HEK293 (cell line): Measurements from ENCODE around the gene SLC6A3.

ENCODE experiments used
- CTCF ChIP-seq: fragments of 450-650 bp; formaldehyde crosslinking; IDR thresholded peaks from 2 replicates; pipeline ENCODE4 v1.5.1; 2016; ENCODE audit warnings: missing biosample characterization, missing genetic modification characterization
- ZBTB7A ChIP-seq: fragments of 450-650 bp; formaldehyde crosslinking; IDR thresholded peaks from 2 replicates; pipeline ENCODE4 v1.5.1; 2016; ENCODE audit warnings: low read depth, missing biosample characterization, missing genetic modification characterization
- ZNF174 ChIP-seq: fragments of 450-650 bp; formaldehyde crosslinking; IDR thresholded peaks from 2 replicates; pipeline ENCODE4 v1.5.0; 2017; ENCODE audit warnings: missing biosample characterization, mild to moderate bottlenecking, missing genetic modification characterization
- ZNF292 ChIP-seq: fragments of 450-650 bp; formaldehyde crosslinking; IDR thresholded peaks from 2 replicates; pipeline ENCODE4 v1.5.1; 2016; ENCODE audit warnings: low read depth, missing biosample characterization, missing genetic modification characterization, borderline replicate concordance
- ZNF362 ChIP-seq: fragments of 450-650 bp; formaldehyde crosslinking; IDR thresholded peaks from 2 replicates; pipeline ENCODE4 v1.5.1; 2016; ENCODE audit warnings: missing biosample characterization, missing genetic modification characterization
- ZNF777 ChIP-seq: fragments of 450-650 bp; formaldehyde crosslinking; IDR thresholded peaks from 2 replicates; pipeline ENCODE4 v1.5.1; 2017; ENCODE audit warnings: missing biosample characterization, missing genetic modification characterization, borderline replicate concordance

- TF ChIP-seq CTCF (tag by site-specific recombination): no peak
- no peak for TF ChIP-seq ZNF362
- no peak for TF ChIP-seq ZBTB7A
- TF ChIP-seq ZNF292 (tag by site-specific recombination): no peak
- TF ChIP-seq ZNF777 (tag by site-specific recombination): no peak
- no peak for TF ChIP-seq ZNF174 (tag by site-specific recombination)
Observed at GRCh38 chr5:1478271-1479035, 33.2 kb upstream of the SLC6A3 start.
